ENCODE data around the gene DLD.

DNA sequence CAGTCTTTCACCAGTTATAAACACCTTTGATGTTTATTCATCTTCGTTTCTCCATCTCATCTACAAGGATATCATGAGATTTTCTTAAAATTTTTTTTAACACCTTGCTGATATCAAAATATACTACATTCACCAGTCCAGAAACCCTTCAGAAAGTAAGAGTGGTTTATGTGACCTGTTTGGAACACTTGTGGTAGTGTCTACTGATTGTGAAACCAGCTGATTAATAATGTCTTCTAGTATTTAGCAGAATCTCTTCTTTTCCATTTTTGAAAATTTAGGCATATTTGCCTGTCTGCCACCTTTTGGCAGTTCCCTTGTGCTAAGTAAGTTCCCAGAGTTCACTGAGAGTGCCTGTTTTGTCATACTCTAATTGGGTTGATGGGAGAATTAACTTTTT, 18.5 kb downstream of the DLD start:
- no peak for TF ChIP-seq ZFP3 (CRISPR knock-in tag; IDR thresholded peaks at IDR 0.05)
- TF ChIP-seq BACH2 (CRISPR knock-in tag; IDR thresholded peaks at IDR 0.05; ENCODE audit: borderline replicate concordance), result no peak
- no peak for TF ChIP-seq ZC3H10 (CRISPR knock-in tag; IDR thresholded peaks at IDR 0.05)
- no peak for TF ChIP-seq ISL1 (CRISPR knock-in tag; IDR thresholded peaks at IDR 0.05)
- no peak for TF ChIP-seq SNAI2 (CRISPR knock-in tag; IDR thresholded peaks at IDR 0.05)
- TF ChIP-seq ZNF70 (CRISPR knock-in tag; IDR thresholded peaks at IDR 0.05), result no peak
- no peak for TF ChIP-seq OSR1 (CRISPR knock-in tag; IDR thresholded peaks at IDR 0.05)
- no peak for TF ChIP-seq ESRRG (CRISPR knock-in tag; IDR thresholded peaks at IDR 0.05)
- no peak for TF ChIP-seq ZNF565 (CRISPR knock-in tag; conservative IDR thresholded peaks at IDR 0.05; ENCODE audit: low read depth)
- TF ChIP-seq, protein P1, sequence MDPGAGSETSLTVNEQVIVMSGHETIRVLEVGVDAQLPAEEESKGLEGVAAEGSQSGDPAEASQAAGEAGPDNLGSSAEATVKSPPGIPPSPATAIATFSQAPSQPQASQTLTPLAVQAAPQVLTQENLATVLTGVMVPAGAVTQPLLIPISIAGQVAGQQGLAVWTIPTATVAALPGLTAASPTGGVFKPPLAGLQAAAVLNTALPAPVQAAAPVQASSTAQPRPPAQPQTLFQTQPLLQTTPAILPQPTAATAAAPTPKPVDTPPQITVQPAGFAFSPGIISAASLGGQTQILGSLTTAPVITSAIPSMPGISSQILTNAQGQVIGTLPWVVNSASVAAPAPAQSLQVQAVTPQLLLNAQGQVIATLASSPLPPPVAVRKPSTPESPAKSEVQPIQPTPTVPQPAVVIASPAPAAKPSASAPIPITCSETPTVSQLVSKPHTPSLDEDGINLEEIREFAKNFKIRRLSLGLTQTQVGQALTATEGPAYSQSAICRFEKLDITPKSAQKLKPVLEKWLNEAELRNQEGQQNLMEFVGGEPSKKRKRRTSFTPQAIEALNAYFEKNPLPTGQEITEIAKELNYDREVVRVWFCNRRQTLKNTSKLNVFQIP (CRISPR knock-in tag; IDR thresholded peaks at IDR 0.05; ENCODE audit: borderline replicate concordance, low read depth), result no peak
- TF ChIP-seq CSDC2 (CRISPR knock-in tag; IDR thresholded peaks at IDR 0.05), result no peak
- TF ChIP-seq RARB (CRISPR knock-in tag; IDR thresholded peaks at IDR 0.05), result no peak
